Endothelial cell of umbilical vein (primary cell): ENCODE measurements around the gene PRDM16.

ENCODE experiments used
- CTCF ChIP-seq, 2 donors: IDR thresholded peaks; 1 replicate in 1 of 2; 2 replicates in 1 of 2; pipeline ENCODE4 v1.5.1; 2011; ENCODE audit warnings: low read length in 2 of 2, mild to moderate bottlenecking in 2 of 2, moderate library complexity in 2 of 2, control low read depth in 1 of 2, inconsistent platforms in 1 of 2, low read depth in 1 of 2; ENCODE audit not compliant: insufficient read depth in 1 of 2; ENCODE audit errors: extremely low read depth in 1 of 2
- EZH2 ChIP-seq: IDR thresholded peaks from 2 replicates; pipeline ENCODE4 v1.6.1; 2012; ENCODE audit warnings: borderline replicate concordance, low read depth, mild to moderate bottlenecking, moderate library complexity, low read length, inconsistent platforms; ENCODE audit not compliant: severe bottlenecking
- MYC ChIP-seq: IDR thresholded peaks from one replicate; pipeline ENCODE4 v1.6.1; 2011; ENCODE audit warnings: mild to moderate bottlenecking, low read depth, low read length
- POLR2A ChIP-seq: IDR thresholded peaks from 2 replicates; pipeline ENCODE4 v1.6.1; 2012; ENCODE audit warnings: low read depth, mild to moderate bottlenecking, control low read depth, low read length
- POLR2AphosphoS5 ChIP-seq: IDR thresholded peaks from 2 replicates; pipeline ENCODE4 v1.6.1; 2012; ENCODE audit warnings: low read depth, mild to moderate bottlenecking, control low read depth, low read length, moderate library complexity; ENCODE audit not compliant: insufficient read depth

GRCh38 chr1:3114131-3114744 lies 45.2 kb downstream of the PRDM16 start:
- no peak for TF ChIP-seq CTCF (IDR thresholded peaks at IDR 0.05; ENCODE audit: extremely low read depth in 1 of 2, insufficient read depth in 1 of 2, low read depth in 1 of 2, low read length in 2 of 2)
- TF ChIP-seq POLR2A = no peak
- no peak for TF ChIP-seq MYC
- no peak for TF ChIP-seq EZH2
- TF ChIP-seq POLR2AphosphoS5 = no peak
